GM19395 (cell line): ENCODE results near the gene PPP2R2B.

ENCODE experiments used
- ATAC-seq: cut with Tn5 transposase; IDR thresholded peaks from one replicate; pipeline ENCODE4 v1.9.1; 2021; ENCODE audit warnings: mild to moderate bottlenecking, moderate library complexity; ENCODE audit not compliant: unreplicated experiment

PPP2R2B gene

GRCh38 chr5:146878476-146879172, at the start of gene PPP2R2B:
Gene PPP2R2B (minus strand): TSS chr5:146878757.
- ATAC-seq: peak; percentile 48

GRCh38 chr5:146924132-146924531, 45.6 kb upstream of the PPP2R2B start:
- no peak for ATAC-seq

- ATAC-seq: no peak
Measured at GRCh38 chr5:146921225-146921624, 42.7 kb upstream of the PPP2R2B start.

GRCh38 chr5:146920351-146920881, 41.9 kb upstream of the PPP2R2B start:
- ATAC-seq: no peak

GRCh38 chr5:146919304-146919703, 40.7 kb upstream of the PPP2R2B start:
- no peak for ATAC-seq

- ATAC-seq: no peak
Measured at GRCh38 chr5:146917931-146918330, 39.4 kb upstream of the PPP2R2B start.

GRCh38 chr5:146912874-146913273, 34.3 kb upstream of the PPP2R2B start:
- no peak for ATAC-seq

- no peak for ATAC-seq
Measured at GRCh38 chr5:146910239-146910638, 31.7 kb upstream of the PPP2R2B start.

- ATAC-seq: no peak
Measured at GRCh38 chr5:146909255-146910068, 30.9 kb upstream of the PPP2R2B start.

GRCh38 chr5:146906803-146907202, 28.2 kb upstream of the PPP2R2B start:
- no peak for ATAC-seq

- no peak for ATAC-seq
Measured at GRCh38 chr5:146904890-146905289, 26.3 kb upstream of the PPP2R2B start.

GRCh38 chr5:146903789-146904188, 25.2 kb upstream of the PPP2R2B start:
- no peak for ATAC-seq

- ATAC-seq: no peak
Measured at GRCh38 chr5:146902471-146902870, 23.9 kb upstream of the PPP2R2B start.

GRCh38 chr5:146897061-146897460, 18.5 kb upstream of the PPP2R2B start:
- no peak for ATAC-seq

- ATAC-seq: no peak
Measured at GRCh38 chr5:146894753-146895521, 16.4 kb upstream of the PPP2R2B start.

GRCh38 chr5:146893991-146894390, 15.4 kb upstream of the PPP2R2B start:
- ATAC-seq: no peak

GRCh38 chr5:146892231-146892630, 13.7 kb upstream of the PPP2R2B start:
- no peak for ATAC-seq

GRCh38 chr5:146891511-146891910, 13.0 kb upstream of the PPP2R2B start:
- ATAC-seq: no peak

GRCh38 chr5:146890731-146891440, 12.3 kb upstream of the PPP2R2B start:
- ATAC-seq: no peak

GRCh38 chr5:146890066-146890465, 11.5 kb upstream of the PPP2R2B start:
- ATAC-seq: no peak

- ATAC-seq: no peak
Measured at GRCh38 chr5:146889169-146889568, 10.6 kb upstream of the PPP2R2B start.
